ENCODE results near the gene CGRRF1. TPM values are rescaled to one million over a fixed set of nuclear protein-coding genes. Genes with fewer than 3 reads are reported as not detected.

CGRRF1 gene
- total RNA-seq, 1 experiment from 2014 or later, result 19.1 TPM

DNA sequence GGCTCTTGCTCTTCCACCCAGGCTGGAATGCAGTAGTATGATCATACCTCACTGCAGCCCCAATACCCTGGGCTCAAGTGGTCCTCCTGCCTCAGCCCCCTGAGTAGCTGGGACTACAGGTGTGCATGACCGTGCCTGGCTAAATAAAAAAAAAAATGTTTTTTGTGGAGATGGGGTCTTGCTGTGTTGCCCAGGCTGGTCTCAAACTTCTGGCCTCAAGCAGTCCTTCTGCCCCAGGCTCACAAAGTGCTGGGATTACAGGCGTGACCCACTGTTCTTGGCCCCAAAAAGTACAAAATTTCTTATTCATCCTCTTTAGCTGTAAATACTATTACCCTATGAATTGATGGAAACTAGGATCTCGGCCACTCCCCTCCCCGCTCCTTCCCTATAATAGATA lies 14.7 kb downstream of the CGRRF1 start:
- no peak overlapping the region for H3K27ac Mint-ChIP-seq
- no peak overlapping the region for H3K4me3 Mint-ChIP-seq
- no CpG with 5 or more reads among the region's 4 CpGs for WGBS (ENCODE audit: extremely low coverage, insufficient read length, low lambda C conversion rate)
- Histone ChIP-seq H3T11ph (ENCODE audit: low read length) (no peak overlapping the region), H2BK15ac (ENCODE audit: low read depth, low read length) (no peak overlapping the region), H3K4ac (ENCODE audit: low read depth, low read length) (no peak overlapping the region), H2BK120ac (ENCODE audit: low read depth, low read length, poor library complexity, severe bottlenecking) (no peak overlapping the region), H3K27ac (ENCODE audit: insufficient read length, low read depth, low read length) (no peak overlapping the region), H2BK20ac (ENCODE audit: low read depth, low read length, poor library complexity, severe bottlenecking) (no peak overlapping the region), H3K4me1 (ENCODE audit: insufficient read depth, low read length) (no peaks in the 10 kb centered on the region), H3K9me3 (ENCODE audit: control insufficient read depth, low read depth, low read length) (no peaks in the 10 kb centered on the region), H3K23ac (ENCODE audit: insufficient read length, low read depth, low read length) (no peak overlapping the region), H2AK5ac (ENCODE audit: insufficient read length, low read length) (no peak overlapping the region), H2BK12ac (ENCODE audit: insufficient read length, low read depth, low read length) (no peak overlapping the region), H2BK5ac (ENCODE audit: insufficient read length, low read length) (no peak overlapping the region), H2AFZ (ENCODE audit: low read length) (no peak overlapping the region), H3K4me2 (ENCODE audit: insufficient read depth, insufficient read length, low read length) (no peak overlapping the region), H3K79me2 (ENCODE audit: insufficient read depth, low read length) (no peaks in the 10 kb centered on the region), H3K79me1 (ENCODE audit: insufficient read depth, low read depth, low read length, poor library complexity, severe bottlenecking) (peaks cover 4% of the 10 kb centered on the region), H3K56ac (ENCODE audit: insufficient read length, low read depth, low read length) (no peak overlapping the region), H3K14ac (ENCODE audit: insufficient read depth, low read length) (no peak overlapping the region), H3K27me3 (ENCODE audit: insufficient read depth, low read length) (no peaks in the 10 kb centered on the region), H4K5ac (ENCODE audit: insufficient read length, low read depth, low read length) (no peak overlapping the region), H3K23me2 (ENCODE audit: insufficient read length, low read depth, low read length, poor library complexity, severe bottlenecking) (no peaks in the 10 kb centered on the region), H4K91ac (ENCODE audit: insufficient read length, low read depth, low read length) (no peak overlapping the region), H4K8ac (replicated peaks; ENCODE audit: insufficient read length, low read depth, low read length) (no peak overlapping the region), H3K18ac (ENCODE audit: insufficient read length, low read depth, low read length) (no peak overlapping the region), H4K20me1 (ENCODE audit: control insufficient read depth, insufficient read depth, insufficient read length) (no peaks in the 10 kb centered on the region), H3K9ac (ENCODE audit: extremely low read depth, insufficient read length, low read length) (no peak overlapping the region)
- no peak for DNase-seq
- peaks cover 8 to 34% (median 30%) of the 10 kb centered on the region in 3 experiments; a peak in 6 of 7 replicates for H3K36me3 Mint-ChIP-seq (ENCODE audit: insufficient read depth in 1 of 3, low read depth in 3 of 3)
- no peaks in the 10 kb centered on the region for H3K4me1 Mint-ChIP-seq
- H3K27me3 Mint-ChIP-seq (ENCODE audit: low read depth), result no peaks in the 10 kb centered on the region
- TF ChIP-seq, protein P1, sequence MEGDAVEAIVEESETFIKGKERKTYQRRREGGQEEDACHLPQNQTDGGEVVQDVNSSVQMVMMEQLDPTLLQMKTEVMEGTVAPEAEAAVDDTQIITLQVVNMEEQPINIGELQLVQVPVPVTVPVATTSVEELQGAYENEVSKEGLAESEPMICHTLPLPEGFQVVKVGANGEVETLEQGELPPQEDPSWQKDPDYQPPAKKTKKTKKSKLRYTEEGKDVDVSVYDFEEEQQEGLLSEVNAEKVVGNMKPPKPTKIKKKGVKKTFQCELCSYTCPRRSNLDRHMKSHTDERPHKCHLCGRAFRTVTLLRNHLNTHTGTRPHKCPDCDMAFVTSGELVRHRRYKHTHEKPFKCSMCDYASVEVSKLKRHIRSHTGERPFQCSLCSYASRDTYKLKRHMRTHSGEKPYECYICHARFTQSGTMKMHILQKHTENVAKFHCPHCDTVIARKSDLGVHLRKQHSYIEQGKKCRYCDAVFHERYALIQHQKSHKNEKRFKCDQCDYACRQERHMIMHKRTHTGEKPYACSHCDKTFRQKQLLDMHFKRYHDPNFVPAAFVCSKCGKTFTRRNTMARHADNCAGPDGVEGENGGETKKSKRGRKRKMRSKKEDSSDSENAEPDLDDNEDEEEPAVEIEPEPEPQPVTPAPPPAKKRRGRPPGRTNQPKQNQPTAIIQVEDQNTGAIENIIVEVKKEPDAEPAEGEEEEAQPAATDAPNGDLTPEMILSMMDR (conservative IDR thresholded peaks at IDR 0.05), result no peak
- no peaks in the 10 kb centered on the region for H3K9me3 Mint-ChIP-seq

Measured in H9 (cell line).